ENCODE data around the gene CD248.

DNA sequence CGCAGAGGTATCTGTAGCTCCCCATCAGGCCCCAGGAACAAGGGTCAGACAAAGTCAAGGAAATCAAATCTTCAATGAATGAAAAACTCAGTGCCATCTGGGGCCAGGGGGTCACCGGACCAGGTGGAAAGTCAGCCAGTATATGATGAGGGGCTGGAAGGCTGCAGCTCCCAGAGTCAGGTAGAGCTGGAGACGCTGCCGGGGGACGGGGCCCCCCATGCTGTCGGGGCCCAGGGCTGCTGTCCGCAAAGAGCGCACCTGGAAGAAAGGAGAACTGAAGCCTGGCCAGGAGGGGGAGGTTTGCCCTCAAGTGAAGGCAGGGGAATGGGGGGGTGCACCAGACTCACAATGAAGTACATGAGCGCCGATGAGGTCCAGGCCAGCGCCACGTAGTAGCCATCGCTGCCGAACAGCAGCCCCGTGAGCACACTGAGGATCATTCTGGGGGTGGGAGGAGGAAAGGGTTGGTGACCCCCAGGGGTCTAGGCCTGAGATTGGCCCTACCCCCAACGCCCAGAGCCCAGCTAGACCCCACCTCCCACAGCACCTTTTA, 32.2 kb downstream of the CD248 start:
- TF ChIP-seq, protein P1, sequence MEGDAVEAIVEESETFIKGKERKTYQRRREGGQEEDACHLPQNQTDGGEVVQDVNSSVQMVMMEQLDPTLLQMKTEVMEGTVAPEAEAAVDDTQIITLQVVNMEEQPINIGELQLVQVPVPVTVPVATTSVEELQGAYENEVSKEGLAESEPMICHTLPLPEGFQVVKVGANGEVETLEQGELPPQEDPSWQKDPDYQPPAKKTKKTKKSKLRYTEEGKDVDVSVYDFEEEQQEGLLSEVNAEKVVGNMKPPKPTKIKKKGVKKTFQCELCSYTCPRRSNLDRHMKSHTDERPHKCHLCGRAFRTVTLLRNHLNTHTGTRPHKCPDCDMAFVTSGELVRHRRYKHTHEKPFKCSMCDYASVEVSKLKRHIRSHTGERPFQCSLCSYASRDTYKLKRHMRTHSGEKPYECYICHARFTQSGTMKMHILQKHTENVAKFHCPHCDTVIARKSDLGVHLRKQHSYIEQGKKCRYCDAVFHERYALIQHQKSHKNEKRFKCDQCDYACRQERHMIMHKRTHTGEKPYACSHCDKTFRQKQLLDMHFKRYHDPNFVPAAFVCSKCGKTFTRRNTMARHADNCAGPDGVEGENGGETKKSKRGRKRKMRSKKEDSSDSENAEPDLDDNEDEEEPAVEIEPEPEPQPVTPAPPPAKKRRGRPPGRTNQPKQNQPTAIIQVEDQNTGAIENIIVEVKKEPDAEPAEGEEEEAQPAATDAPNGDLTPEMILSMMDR (conservative IDR thresholded peaks at IDR 0.05), result no peak
- no peak for TF ChIP-seq EZH2 (IDR thresholded peaks at IDR 0.05; ENCODE audit: low read depth)
